ENCODE results near the gene ADCY9. TPM values are rescaled to one million over a fixed set of nuclear protein-coding genes. Genes with fewer than 3 reads are reported as not detected.
"Not testable (repeated sequence)": the region's sequence is repeated elsewhere in the genome, so short reads cannot be mapped to it uniquely, and the experiment has no call there.

ADCY9 gene
- polyA plus RNA-seq (ENCODE audit: insufficient read length in 4 of 4), result 10 to 100 TPM in 1 of 4 donors, 1 to 10 TPM in 3; 8.7 to 10.9 (median 9.4) TPM

DNA sequence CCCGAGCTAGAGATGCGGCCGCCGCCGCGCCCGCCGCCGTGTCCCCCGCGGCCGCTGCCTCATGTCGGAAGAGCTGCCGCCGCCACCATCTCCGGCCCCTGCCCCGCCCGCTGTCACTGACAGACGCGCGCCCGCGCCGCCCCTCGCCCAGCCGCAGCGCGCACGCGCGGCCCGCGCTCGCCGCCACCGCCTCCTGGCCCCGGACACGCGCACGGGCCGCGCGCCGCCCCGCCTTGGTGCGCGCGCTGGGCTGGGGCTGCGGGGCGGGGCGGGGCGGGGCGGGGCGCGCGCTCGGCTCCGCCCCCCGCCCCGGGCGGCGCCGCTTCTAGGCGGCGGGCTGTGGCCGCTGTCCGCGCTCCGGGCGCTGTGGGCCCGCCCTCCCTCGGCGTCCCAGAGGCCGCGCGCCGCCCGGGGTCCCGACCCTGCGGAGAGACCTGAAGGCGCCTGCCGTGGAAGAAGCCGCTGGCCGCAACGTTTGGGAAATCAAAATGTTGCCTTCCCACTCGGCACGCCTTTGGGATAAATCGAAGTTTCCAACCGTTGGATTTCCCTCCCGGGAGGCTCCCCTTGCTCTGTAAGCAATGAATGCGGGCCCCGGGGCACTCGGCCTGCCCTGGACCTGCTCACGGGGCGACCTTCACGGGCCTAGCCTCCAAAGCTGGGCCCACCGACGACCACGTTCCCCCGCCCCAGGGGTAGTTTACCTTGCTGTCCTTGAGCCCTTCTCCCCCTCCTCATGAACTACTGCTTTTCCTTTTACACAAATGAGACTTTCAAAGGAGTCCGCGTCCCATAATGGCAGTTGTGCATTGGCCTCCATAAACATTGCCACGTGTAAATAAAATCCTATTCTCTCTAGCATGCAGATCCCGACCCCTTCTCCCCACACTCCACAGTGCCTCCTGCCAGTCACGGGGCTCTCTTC, at the start of gene ADCY9:
TSS of gene ADCY9 (minus strand) at position 118 of the 925 bp plus-strand sequence. CDS start 1,000 bp downstream, outside the sequence.
- DNase-seq (ENCODE audit: low read depth in 4 of 4, low spot score in 2 of 4), result peak in 1 of 4 donors; percentile 59

DNA sequence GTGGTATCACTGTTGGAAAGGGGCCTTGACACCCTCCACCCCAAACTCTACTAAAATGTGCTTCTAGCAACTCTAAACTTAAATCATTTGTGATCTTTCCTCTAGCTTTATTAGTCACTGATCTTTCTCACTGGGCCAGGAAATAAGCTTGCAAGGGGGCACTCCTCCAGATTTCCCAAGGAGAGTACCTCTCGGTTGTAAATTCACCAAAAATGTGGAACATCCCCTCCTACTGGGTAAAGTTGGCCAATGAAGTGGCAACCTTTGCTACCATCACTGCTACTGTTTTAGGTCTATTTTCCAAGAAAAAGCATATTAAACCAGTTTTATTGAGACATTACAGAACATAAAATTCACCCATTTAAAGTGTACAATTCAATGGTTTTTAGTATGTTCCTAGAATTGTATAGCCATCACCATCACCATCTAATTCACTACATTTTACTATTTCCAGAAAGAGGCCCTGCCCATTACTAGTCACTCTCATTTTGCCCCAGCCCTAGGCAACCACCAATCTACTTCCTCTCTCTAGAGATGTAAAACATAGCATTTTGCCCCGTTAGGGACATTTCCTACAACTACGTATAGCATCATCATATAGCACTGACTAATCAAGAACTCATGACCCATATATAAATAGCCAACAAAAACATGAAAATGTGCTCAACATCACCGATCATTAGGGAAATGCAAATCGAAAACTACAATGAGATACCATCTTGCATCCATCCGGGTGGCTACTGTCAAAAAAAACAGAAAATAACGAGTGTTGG, 44.6 kb upstream of the ADCY9 start:
- DNase-seq (ENCODE audit: low read depth in 4 of 4, low spot score in 2 of 4), result no peak

DNA sequence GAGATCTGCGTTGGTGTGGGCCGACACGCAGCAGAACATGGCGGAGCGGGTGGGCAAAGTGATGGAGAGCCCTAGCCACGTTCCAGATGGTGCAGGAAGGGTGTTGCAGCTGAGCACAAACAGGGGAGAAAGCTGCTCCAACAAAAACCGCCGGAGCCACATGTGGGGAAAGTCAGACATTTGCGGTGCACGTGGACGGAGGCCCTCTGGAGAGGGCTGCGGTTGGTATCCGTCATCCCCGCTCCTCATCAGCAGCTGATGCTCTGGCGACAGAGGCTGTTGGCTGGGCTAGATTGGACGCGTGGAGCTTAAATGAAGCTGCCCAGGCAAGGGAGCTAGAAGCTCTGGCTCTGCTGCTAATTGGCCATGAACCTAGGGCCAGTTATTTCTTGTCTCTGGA, 43.5 kb upstream of the ADCY9 start:
- DNase-seq (ENCODE audit: low read depth in 4 of 4, low spot score in 2 of 4), result no peak

DNA sequence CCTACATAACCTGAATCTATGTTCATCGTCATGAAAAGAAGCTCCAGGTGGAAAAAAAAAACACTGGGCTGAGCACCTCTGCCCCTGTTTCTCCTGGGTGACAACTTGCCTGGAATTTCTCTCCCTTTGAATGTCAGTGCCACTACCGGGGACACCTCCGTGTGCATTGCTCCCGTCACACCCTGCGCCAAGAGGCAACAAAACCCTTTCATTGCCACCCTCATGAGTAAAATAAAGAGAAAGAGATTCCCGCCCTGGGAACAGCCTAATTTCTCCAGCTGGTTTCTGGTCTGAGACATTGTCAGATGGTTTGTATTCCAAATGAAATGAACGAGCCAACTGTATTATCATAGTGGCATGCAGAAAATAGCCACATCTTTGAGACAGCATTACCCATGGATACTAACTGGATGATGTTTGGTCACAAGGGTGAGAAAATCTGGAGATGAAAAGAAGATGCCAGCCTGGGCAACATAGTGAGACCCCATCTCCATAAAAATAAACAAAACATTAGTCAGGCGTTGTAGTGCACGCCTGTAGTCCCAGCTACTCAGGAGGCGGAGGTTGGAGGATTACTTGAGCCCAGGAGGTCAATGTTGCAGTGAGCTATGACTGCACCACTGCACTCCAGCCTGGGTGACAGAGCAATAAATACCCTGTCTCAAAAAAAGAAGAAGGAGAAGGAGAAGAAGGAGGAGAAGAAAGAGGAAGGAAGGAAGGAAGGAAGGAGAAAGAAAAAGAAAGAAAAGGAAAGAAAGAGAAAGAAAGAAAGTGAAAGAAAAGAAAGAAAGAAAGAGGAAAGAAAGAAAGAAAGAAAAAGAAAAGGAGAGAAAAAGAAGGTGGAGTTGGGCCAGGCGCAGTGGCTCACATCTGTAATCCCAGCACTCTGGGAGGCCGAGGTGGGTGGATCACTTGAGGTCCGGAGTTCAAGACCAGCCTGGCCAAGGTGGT, 42.2 kb upstream of the ADCY9 start:
- DNase-seq (ENCODE audit: low read depth in 4 of 4, low spot score in 2 of 4), result no peak

DNA sequence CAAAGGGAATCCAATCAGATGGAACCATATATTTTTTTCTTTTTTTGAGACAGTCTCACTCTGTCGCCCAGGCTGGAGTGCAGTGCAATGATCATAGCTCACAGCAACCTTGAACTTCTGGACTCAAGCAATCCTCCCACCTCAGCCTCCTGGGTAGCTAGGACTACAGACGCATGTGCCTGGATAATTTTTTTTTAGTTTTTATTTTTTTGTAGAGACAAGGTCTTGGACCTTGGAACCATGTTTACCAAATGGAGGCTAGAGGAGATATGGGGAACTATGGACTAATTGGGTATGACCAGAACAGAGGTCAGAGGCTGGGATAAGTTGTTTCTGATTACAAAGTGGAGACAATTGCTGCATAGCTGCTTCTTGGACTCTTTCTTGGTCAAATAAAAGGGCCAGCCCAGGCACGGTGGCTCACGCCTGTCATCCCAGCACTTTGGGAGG, 41.2 kb upstream of the ADCY9 start:
- DNase-seq (ENCODE audit: low read depth in 4 of 4, low spot score in 2 of 4), result no peak

DNA sequence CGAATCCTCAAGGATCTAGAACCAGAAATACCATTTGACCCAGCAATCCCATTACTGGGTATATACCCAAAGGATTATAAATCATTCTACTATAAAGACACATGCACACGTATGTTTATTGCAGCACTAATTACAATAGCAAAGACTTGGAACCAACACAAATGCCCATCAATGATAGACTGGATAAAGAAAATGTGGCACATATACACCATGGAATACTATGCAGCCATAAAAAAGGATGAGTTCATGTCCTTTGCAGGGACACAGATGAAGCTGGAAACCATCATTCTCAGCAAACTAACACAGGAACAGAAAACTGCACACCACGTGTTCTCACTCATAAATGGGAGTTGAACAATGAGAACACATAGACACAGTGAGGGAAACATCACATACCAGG, 40.3 kb upstream of the ADCY9 start:
- DNase-seq (ENCODE audit: low read depth in 4 of 4, low spot score in 2 of 4), result not testable (repeated sequence)

DNA sequence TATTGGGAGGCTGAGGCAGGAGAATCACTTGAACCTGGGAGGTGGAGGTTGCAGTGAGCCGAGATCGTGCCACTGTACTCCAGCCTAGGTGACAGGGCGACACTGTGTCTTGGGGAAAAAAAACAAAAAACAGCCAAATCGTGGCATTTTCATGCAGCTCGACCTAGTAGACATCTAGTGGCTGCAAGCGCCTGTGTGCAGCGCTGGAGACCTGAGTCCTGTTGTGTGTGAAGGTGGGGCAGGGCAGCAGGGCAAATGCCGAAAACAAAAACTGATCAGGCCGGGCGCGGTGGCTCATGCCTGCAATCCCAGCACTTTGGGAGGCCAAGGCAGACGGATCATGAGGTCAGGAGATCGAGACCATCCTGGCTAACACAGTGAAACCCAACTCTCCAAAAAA, 37.1 kb upstream of the ADCY9 start:
- DNase-seq (ENCODE audit: low read depth in 4 of 4, low spot score in 2 of 4), result not testable (repeated sequence)

DNA sequence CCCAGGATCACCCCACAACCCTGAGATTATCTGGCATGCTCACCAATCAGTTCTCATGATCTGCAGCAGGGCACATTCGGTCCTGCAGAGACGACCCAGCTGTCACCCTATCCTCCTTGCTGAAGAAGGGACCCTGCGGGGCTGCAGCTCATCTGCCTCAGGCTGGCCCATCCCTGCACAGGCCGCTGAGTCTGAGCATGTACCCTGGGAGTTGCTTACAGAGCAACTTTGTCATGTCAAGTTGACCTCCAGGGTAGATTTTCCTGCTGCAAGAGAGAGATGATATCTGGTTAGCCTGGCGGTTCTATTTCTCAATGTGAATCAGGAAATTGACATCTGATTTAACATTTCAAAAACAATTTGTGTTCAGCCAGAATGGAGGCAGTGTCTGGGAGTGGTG, 36.0 kb upstream of the ADCY9 start:
- DNase-seq (ENCODE audit: low read depth in 4 of 4, low spot score in 2 of 4), result no peak

DNA sequence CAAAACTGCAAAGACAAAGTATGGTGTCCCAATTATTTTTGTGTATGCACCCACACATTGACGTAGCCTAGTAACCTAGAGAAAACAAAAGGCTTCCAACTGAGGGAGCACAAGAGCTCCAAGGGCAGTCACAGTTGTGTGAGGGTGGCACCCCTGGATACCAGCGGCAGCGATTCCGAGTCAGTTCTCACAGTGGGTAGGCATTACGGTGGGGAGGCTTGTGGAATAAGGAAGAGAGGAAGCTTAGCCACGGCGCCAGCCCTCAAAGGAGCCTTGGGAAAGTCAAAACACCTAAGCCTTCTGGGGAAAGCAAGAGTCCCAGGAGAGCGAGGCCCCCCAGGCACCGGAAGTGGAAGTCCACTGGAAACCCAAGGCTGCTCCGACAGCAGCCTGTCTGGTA, 31.0 kb upstream of the ADCY9 start:
- DNase-seq (ENCODE audit: low read depth in 4 of 4, low spot score in 2 of 4), result no peak

DNA sequence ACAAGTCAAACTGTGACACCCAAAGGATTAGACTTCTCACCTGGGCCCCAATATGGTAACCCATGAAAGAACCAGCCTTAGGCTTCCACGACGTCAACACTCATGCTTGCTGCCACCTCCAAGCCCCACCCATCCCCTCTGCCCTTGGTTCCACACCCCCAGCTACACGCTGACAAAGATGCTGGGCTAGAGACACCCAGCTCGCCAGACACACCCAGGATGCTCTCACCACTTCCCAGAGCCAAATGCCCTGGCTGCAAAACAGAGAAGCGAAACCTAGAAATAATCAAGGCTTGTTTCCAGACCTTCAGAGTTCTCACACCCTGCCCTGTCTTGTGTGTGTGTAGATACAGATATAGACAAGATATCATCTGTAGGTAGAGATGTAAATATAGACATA, 26.0 kb upstream of the ADCY9 start:
- DNase-seq (ENCODE audit: low read depth in 4 of 4, low spot score in 2 of 4), result no peak

DNA sequence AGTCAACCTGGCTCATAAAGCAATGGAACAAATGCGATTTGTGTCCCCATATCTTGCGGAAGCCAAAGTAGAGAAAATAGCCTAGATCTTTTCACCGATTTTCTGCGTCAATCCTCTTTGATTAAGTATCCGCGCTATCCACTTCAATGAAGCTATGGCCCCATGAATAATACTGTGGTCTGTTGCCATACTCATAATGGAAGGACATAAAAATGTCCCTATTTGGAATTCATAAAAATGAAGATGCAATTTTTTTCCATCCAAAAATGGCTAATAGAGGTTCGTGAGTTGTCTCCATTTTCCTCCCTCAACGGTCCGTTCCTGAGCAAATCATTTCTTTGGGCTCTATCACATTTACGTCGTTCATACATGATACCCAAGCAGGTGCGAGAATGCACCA, 25.4 kb upstream of the ADCY9 start:
- DNase-seq (ENCODE audit: low read depth in 4 of 4, low spot score in 2 of 4), result no peak

DNA sequence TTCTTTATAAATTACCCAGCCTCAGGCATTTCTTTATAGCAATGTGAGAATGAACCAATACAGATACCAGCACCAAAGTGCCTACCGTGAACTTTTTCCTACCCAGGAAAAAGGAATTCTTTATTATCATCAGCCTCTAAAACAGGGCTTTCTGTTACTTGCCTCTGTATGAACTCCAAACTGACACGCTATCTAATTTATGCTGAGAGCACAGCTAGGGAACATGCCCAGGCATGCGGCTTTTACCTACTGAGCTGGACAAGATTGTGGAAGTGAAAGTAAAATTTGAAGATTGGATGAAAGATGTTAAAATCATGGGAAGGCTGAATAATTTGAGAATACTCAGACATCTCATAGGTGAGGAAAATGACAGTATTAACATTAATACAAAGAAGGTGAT, 24.4 kb upstream of the ADCY9 start:
- DNase-seq (ENCODE audit: low read depth in 4 of 4, low spot score in 2 of 4), result no peak

DNA sequence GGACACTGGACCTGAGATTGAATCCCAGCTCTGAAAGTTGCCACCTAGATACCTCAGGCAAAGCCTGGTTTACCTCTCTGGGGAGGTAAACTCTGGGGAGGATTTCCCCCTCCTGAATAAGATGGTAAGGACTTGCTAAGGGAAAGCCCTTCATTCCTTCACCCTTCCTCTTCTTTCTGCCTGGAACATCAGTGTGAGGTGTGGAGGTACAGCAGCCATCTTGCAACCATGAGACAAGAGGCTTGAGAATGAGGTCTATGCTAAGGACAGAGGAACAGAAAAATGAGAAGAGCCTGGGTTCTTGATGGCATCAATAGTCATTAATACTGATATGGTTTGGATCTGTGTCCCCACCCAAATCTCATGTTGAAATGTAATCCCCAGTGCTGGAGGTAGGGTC, 23.7 kb upstream of the ADCY9 start:
- DNase-seq (ENCODE audit: low read depth in 4 of 4, low spot score in 2 of 4), result no peak

DNA sequence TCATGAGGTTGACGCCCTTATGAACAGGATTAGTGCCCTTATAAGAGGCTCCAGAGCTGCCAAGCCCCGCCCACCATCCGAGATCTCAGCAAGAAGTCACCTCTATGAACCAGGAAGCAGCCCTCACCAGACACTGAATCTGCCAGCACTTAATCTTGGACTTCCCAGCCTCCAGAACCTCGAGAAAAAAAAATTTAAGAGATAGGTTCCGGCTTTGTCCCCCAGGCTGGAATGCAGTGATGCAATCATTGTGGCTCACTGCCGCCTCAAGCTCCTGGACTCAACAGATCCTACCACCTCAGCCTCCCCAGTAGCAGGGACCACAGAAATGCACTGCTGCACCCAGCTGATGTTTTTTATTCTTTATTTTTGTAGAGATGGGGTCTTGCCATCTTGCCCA, 22.5 kb upstream of the ADCY9 start:
- no peak for DNase-seq (ENCODE audit: low read depth in 4 of 4, low spot score in 2 of 4)

DNA sequence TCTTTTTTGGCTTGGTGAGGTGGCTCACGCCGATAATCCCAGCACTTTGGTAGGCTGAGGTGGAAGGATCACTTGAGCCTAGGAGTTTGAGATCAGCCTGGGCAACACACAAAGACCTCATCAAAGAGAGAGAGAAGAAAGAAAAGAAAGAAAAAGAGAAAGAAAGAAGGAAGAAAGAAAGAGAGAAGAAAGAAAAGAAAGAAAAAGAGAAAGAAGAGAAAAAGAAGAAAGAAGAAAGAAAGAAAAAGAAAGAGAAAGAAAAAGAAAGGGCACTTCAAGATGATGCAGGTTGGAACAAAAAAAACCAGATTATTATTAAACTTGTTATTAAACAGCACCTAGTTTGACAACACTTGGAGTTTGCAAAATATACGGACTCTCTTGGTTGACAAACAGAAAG, 21.2 kb upstream of the ADCY9 start:
- no peak for DNase-seq (ENCODE audit: low read depth in 4 of 4, low spot score in 2 of 4)

DNA sequence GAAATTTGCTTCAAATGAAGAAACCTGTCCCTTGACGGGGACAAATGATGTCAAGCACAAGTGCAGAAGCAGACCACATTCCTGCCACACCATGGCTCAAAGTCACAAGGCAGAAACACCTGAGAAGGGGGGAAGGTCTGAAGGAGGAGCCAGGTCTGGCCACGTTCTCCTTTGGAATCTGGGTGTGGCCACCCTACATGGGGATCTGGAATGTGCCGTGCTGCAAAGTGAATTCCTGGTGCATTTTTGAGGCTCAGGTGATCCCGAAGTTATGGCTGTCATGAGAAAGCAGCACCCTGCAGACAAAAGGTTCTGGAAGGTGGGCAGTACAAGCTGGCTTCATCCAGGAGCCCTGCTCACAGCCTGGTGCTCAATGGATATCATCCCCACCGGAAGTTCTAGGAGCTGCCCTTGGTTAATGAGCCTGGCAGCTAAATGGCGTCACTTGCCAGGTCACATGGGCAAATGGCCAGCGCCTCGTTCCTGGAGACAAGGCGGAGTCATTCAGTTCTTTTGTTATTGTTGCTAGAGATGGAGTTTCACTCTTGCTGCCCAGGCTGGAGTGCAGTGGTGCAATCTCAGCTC, 20.1 kb upstream of the ADCY9 start:
- DNase-seq (ENCODE audit: low read depth in 4 of 4, low spot score in 2 of 4), result no peak

DNA sequence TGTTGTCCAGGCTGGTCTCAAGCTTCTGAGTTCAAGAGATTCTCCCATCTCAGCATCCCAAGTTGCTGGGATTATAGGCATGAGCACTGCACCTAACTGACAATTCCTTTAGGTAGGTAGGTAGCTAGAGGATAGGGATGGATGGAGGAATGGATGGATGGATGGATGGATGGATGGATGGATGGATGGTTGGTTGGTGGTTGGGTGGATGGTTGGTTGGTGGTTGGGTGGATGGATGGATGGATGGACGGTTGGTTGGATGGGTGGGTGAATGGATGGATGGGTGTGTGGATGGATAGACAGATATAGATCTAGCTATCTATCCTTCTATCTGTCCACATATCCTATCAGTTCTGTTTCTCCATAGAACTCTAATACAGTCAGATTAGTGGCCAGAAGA, 19.3 kb upstream of the ADCY9 start:
- no peak for DNase-seq (ENCODE audit: low read depth in 4 of 4, low spot score in 2 of 4)

DNA sequence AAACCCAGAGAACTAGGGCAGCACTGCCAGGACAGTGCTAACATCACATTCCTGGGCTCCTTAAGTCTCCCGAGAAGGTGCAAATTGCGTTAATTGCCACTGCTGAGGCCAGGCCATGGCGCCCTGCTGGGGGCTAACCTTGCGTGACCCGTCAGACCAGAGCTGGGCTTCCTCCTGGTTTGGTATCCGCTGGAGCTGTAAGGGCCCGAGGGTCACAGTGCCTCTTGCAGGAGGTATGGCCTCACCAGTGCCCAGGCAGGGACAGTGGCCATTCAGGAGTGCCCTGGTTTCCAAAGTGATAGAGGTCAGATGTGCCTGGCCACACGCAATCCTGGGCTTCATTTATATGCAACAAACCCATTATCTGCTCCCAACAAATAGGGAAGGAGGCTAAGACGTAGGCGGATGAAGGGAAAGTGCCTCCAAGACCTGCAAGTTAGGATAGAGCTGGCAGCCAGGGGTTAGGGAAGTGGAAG, 17.7 kb upstream of the ADCY9 start:
- DNase-seq (ENCODE audit: low read depth in 4 of 4, low spot score in 2 of 4), result no peak

DNA sequence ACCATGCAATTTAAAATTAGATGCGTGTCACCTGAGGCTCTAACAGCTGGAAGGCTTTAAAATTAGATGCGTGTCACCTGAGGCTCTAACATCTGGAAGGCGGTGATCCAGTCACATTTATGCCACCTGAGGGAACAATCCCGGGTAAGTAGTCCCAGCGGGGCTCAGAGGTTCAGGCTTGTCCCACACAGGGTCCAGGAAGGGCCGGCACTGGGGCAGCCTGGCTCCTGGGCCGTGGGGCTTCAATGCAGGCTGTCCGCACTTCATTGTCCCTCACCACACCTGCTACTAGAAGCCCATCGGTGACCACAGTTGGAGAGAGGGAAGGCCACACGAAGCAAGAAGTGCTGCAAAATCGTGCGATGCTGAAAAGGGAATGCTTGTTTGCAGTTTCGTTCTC, 15.4 kb upstream of the ADCY9 start:
- DNase-seq (ENCODE audit: low read depth in 4 of 4, low spot score in 2 of 4), result no peak
